GM10248 (cell line): ENCODE results near the gene GDF7.

Experiments used
- CTCF ChIA-PET: fragments of 300-600 bp; sonication (Branson Sonifier 250); formaldehyde crosslinking; extraction: SDS; loops from one replicate; lab custom pipeline; 2021; ENCODE audit warnings: antibody characterized with exemption; lab: Yijun Ruan, JAX
- POLR2A ChIA-PET: fragments of 350-650 bp; sonication (Branson Sonifier 250); formaldehyde crosslinking; extraction: SDS; loops from one replicate; lab custom pipeline; 2020; ENCODE audit warnings: antibody characterized with exemption; lab: Yijun Ruan, JAX
- DNase-seq: peaks from one replicate; pipeline ENCODE4 v3.0.0; 2012; ENCODE audit errors: extremely low spot score
- CTCF ChIP-seq: IDR thresholded peaks from 2 replicates; pipeline ENCODE4 v1.5.1; 2012; ENCODE audit warnings: mild to moderate bottlenecking, low read depth; ENCODE audit errors: extremely low read depth, missing control alignments, control extremely low read depth

Gene GDF7

GRCh38 chr2:20635675-20636584 is 31.0 kb upstream of the GDF7 start:
- TF ChIP-seq CTCF = peak; percentile 95
- POLR2A ChIA-PET = interaction anchor here (3.1 kb wide), 1 partner anchor 189 kb away, joined by 35 read pairs; the partner anchor contains the start of gene RHOB
- CTCF ChIA-PET = interaction anchor here (0.6 to 10.1 kb wide), 25 partner anchors 7 to 233 kb away, joined by 3 to 101 read pairs (median 5); partner anchors contain the start of genes HS1BP3 and RHOB
- DNase-seq = peak; percentile 83

- TF ChIP-seq CTCF = no peak
Measured at GRCh38 chr2:20637147-20637546, 29.8 kb upstream of the GDF7 start.

GRCh38 chr2:20638014-20638413 is 28.9 kb upstream of the GDF7 start:
- CTCF ChIA-PET = interaction anchor here (1.0 to 10.1 kb wide), 3 partner anchors 12 to 228 kb away, joined by 4 to 101 read pairs (median 61); partner anchors contain the start of gene HS1BP3
- DNase-seq = no peak
- TF ChIP-seq CTCF = no peak
- POLR2A ChIA-PET = interaction anchor here (0.6 to 1.4 kb wide), 2 partner anchors 191 to 200 kb away, joined by 5 to 8 read pairs; partner anchors contain the start of gene RHOB

More at GRCh38 chr2:20637147-20637546, 29.8 kb upstream of the GDF7 start:
- CTCF ChIA-PET = interaction anchor here (2.7 to 10.1 kb wide), 6 partner anchors 13 to 227 kb away, joined by 7 to 101 read pairs (median 44); partner anchors contain the start of gene HS1BP3
- POLR2A ChIA-PET = no interaction called here
- DNase-seq = no peak

GRCh38 chr2:20638646-20639430 is 28.1 kb upstream of the GDF7 start:
- POLR2A ChIA-PET = interaction anchor here (1.4 kb wide), 1 partner anchor 192 kb away, joined by 5 read pairs; the partner anchor contains the start of gene RHOB
- TF ChIP-seq CTCF = no peak
- DNase-seq = no peak
- CTCF ChIA-PET = interaction anchor here (1.0 to 10.1 kb wide), 8 partner anchors 12 to 334 kb away, joined by 3 to 101 read pairs (median 45); partner anchors contain the start of genes HS1BP3 and RHOB

- POLR2A ChIA-PET = interaction anchor here (1.2 to 3.9 kb wide), 2 partner anchors 193 to 194 kb away, joined by 3 to 28 read pairs; partner anchors contain the start of gene RHOB
- no peak for DNase-seq
- TF ChIP-seq CTCF = no peak
- CTCF ChIA-PET = interaction anchor here (1.0 to 10.1 kb wide), 13 partner anchors 10 to 314 kb away, joined by 3 to 101 read pairs (median 18); partner anchors contain the start of genes HS1BP3 and RHOB
Measured at GRCh38 chr2:20640411-20641122, 26.4 kb upstream of the GDF7 start.
